GM19193 (cell line): ENCODE measurements around the gene ZNF467.
A peak's percentile ranks its signal among the peaks of the same experiment; 100 is the strongest.

Experiments
- POLR2A ChIP-seq: IDR thresholded peaks from 4 replicates; pipeline ENCODE4 v1.6.1; 2011; ENCODE audit not compliant: insufficient read depth, insufficient read length; ENCODE audit errors: extremely low read depth

The ZNF467 gene

GRCh38 chr7:149772241-149772955 is 990 bp downstream of the ZNF467 start:
- TF ChIP-seq POLR2A: no peak

GRCh38 chr7:149771720-149772240 is 1.6 kb downstream of the ZNF467 start:
- peak; percentile 19 for TF ChIP-seq POLR2A

GRCh38 chr7:149770728-149771636 is 2.4 kb downstream of the ZNF467 start:
- TF ChIP-seq POLR2A: no peak

DNA sequence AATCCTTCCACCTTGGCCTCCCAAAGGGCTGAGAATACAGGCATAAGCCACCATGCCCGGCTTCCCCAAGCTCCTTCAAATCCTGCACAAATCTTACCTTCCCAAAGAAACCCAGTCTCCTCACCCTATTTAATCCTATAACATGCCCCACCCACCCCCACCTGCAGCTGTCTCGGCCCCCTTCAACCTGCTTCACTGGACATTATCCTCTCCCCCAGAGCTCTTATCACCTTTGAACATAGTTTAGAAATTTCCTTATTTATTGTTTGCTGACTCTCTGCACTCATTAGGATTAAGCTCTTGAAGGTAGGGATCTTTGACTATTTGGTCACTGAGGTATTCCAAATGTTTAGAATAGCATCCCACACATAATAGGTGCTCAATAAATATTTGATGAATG is 3.5 kb downstream of the ZNF467 start:
- no peak for TF ChIP-seq POLR2A

GRCh38 chr7:149768931-149769330 is 4.5 kb downstream of the ZNF467 start:
- TF ChIP-seq POLR2A: no peak

DNA sequence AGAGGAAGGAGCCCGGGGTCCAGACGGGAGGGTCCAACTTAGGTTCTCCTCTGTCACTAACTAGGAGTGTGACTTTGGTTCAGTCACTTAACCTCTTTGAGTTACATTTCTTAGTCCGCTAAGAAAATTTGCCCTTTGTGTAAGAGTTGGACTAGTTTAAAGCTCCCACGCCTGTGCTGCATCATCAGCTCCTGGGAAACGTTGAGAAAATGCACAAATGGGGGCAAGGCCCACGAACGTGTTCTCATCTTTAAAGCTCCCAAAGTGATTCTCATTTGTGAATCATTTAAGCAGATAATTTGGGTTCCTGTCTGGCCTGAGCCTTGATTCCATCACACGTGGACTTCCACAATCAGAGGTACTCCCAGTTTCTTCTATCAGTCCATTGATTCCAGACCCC is 6.3 kb downstream of the ZNF467 start:
- TF ChIP-seq POLR2A: no peak

DNA sequence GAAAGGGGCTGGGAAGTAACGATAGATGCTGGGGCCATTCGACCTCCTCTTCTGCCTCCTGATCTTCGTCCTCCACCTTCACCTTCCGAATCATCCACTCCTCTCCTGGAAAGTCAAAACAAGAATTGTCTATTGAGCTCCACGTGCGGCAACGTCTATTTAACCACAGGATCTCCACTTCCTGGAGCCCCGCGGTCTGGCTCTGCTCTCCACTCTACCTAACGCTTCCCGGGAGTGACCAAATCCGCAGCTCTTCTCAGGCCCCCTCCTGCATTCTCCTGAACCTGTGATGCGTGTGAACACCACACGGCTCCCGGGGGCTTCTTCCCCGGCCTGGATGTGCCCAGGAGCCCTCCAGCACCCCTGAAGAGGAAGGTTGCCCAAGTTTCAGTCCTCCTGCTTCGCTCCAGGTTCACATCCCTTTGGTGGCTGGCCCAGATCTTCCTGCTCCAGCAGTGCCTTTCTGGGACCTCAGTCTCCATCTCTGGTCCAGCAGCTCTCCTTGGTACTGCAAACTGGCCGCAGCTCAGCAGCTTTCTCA is 7.2 kb downstream of the ZNF467 start:
- no peak for TF ChIP-seq POLR2A

DNA sequence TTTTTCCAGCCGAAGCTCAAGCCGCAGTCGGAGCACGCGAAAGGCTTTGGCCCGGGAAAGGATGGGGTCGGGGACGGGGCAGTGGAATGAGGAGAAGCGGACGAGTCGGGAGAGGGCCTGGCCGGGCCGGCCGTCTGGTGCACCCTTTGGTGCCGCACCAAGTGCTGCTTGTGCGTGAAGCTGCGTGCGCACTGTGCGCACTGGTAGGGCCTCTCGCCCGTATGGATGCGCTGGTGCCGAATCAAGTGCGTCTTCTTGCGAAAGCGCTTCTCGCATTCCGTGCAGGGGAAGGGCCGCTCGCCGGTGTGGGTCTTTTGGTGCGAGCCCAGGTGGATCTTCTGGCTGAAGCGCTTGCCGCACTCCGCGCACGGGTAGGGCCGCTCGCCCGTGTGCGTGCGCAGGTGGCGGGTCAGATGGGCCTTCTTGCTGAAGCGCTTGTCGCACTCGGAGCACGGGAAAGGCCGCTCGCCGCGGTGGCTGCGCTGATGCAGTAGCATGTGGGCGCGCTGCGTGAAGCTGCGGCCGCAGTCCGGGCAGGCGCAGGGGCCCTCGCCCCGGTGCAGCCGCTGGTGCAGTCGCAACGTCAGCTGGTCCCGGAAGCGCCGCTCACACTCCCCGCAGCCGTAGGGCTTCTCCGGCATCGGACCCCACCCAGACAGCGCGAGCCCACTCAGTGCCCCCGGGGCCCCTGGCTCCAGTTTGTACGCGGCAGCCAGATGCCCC is 7.8 kb downstream of the ZNF467 start:
- TF ChIP-seq POLR2A: no peak

GRCh38 chr7:149764481-149765398 is 8.6 kb downstream of the ZNF467 start:
- TF ChIP-seq POLR2A: no peak

- TF ChIP-seq POLR2A: no peak
These were observed 9.7 kb downstream of the ZNF467 start for GRCh38 chr7:149763563-149764240.

DNA sequence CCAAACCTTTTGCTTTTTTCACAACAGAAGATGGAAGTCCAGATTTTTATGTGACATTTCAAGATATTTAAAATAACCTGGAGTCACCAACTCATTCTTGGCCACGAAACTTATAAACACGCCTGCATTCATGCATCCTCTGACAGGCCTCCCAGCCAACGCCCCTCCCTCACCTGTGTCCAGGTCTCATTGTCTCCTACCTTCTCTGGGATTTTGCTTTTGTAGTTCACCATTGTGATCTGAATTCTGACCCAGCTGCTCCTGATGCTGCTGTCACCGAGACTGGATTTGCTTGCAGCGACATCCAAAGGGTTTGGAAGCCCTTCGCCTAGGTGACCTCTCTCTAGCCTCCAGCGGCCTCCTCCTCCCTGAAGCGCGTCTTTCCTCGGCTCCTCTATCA is 10.8 kb downstream of the ZNF467 start:
- TF ChIP-seq POLR2A: no peak

DNA sequence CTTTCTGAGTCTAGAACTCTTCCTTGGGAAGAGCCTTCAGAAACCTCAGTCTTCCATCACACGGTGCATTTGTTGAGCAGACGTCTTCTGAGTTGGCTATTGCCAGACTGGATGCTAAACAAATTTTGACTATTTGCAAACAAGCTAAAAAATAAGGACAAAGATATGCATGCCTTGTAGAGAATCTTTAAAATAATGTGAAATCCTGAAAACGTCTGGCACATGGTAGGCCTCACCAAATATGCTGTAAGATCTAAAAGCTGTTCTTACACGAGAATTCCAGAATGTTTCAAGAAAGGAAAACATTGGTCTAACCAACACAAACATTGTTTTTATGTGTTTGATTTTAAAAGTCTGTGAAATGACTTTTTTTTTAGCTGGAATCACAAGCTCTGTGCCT is 11.3 kb downstream of the ZNF467 start:
- no peak for TF ChIP-seq POLR2A

DNA sequence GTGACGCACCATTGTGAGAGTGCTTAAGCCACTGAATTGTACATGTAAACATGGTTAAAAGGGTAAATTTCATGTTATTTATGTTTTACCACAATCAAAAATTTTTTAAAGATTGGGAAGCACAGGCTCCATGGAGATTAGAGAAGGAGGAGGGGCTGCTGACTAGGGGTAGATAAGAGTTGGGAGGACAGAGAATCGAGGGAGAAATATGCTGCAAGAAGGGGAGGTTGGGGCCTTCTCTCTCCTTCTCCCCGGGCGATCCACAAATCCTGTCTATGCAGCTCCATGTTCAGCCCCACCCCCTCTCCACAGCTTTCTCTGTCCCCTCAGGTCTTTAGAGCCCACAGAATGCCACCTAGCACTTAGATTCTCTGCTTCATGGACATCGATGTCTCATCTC is 12.1 kb downstream of the ZNF467 start:
- no peak for TF ChIP-seq POLR2A
